Kidney glomerular epithelial cell (primary cell): ENCODE measurements around the gene CNTNAP2.
"Not testable (repeated sequence)": the region's sequence is repeated elsewhere in the genome, so short reads cannot be mapped to it uniquely, and the experiment has no call there.

Experiments used
- DNase-seq: peaks from one replicate; lab custom pipeline; 2025; lab: John Stamatoyannopoulos, UW

Gene CNTNAP2

GRCh38 chr7:147567043-147567442 lies 1450.4 kb downstream of the CNTNAP2 start:
- DNase-seq, result no peak

GRCh38 chr7:147569116-147569913 lies 1452.7 kb downstream of the CNTNAP2 start:
- no peak for DNase-seq

DNA sequence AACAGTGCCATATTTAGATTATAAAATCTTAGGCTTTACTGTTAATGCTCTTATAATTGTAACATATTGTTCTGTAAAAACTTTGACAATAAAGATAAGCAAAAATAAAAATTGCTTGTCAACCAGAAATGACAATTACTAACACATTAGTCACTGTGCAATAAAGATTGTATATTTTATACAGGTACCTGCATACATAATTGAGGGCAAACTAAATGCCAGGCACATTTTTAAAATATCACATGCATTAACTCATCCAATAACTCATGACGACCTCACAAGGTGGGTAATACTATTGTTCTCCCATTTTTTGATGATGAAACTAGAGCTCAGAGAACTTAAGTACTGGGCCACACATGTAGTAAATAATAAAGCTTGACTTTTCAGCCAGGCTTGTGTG lies 1453.8 kb downstream of the CNTNAP2 start:
- no peak for DNase-seq

DNA sequence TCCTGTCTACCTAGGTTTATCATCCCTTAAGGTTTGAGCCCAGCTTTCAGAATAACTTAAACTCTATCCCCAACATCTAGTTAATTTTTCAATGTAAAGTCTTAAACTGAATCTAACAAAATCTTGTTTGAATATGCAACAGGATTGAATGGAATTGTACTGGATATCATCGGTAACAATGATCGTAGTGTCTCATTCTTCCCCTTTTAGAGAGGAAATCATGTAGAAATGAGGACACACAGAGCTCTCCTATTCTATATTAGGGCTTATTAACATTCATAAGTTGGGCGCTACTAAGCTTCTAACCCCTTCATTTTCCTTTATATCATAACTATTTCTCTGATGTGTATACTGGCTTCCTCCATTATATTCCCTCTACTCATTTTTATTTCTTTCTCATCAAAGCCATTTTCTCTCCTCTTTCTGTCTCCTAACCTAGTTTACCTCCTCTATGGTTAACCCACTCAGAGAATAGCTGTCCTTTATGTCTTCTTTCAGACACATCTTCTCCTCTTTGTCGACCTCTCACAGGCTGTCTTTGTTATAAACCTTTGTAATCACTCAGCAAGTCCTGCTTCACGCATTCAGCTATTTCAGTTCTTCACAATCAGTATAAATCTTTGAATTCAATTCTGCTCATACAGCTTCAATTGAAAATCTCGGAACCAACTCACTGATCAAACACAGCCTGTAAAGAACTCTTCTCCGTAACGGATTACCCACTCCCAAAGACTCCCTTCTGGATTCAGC lies 1455.0 kb downstream of the CNTNAP2 start:
- DNase-seq, result no peak

DNA sequence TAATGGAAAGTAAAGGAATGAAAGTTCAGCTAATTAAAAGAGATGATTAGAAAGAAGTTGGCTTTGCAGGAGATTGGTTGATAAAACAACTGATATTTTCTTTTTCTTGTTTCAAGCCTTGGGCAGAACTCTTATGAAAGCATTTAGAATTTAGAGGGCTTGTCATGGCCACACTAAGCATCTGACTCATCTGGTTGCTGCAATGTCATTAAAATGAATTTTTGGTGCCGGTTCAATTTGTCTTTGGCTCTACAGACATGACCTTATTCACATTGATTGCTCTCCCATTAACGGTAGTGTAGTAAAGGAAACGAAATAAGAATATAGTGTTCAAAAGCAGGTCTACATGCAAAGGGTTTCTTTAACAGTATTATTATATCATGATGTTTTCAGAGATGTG lies 1461.6 kb downstream of the CNTNAP2 start:
- DNase-seq, result no peak

DNA sequence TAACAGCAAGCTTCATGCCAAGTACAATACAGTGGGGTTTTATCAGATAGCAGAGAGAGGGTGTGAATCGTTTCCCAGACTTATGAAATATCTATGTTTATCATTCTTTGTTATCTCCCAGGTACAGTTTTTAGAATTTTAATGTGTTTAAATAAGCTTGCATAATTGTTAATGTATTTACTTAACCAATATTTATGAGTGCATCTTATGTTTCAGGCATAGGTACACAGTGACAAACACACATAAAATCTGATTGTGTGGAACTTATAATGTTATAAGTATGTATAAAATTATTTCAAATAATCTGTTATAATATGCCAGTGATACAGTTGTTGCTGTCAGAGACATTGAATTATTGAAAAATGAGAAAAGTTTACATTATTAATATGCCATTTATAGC lies 1462.5 kb downstream of the CNTNAP2 start:
- no peak for DNase-seq

GRCh38 chr7:147584771-147585193 lies 1468.2 kb downstream of the CNTNAP2 start:
- DNase-seq, result no peak

- no peak for DNase-seq
Measured at GRCh38 chr7:147586110-147586509, 1469.5 kb downstream of the CNTNAP2 start.

- DNase-seq, result no peak
Measured at GRCh38 chr7:147586526-147586925, 1469.9 kb downstream of the CNTNAP2 start.

DNA sequence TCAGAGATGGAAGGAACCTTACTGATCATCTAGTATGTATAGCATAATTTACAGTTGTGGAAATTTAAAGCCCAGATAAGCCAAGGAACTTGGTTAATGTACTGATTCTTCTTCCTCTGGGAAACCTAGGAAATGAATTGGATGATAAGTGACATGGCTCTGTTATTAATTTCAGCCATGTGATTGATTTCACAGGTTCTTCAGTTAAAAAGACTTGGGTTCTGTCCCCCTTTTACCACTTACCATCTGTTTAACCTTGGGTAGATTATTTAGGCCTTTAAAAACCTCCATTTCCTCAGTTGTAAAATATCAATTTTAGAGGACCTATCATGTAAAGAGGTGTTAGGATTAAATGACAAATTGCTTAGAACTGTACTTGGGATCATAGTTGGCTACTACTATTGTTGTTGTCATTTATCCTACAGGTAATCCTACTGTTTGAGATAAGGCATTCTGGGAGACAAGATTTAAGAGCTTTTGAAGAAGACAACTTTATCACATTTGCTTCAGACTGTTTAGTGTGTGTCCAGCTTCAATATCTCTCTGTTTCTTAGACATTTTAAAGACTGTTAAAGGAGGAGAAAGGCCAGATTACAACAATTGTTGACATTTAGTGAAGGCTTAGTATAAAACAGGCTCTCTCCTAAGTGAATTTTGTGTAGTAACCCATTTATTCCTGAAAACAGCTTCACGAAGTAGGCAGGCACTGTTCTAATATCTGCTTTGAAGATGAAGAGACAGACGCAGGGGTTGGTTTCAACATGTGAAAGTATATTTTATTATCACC lies 1476.9 kb downstream of the CNTNAP2 start:
- no peak for DNase-seq

GRCh38 chr7:147595042-147595441 lies 1478.4 kb downstream of the CNTNAP2 start:
- DNase-seq, result no peak

DNA sequence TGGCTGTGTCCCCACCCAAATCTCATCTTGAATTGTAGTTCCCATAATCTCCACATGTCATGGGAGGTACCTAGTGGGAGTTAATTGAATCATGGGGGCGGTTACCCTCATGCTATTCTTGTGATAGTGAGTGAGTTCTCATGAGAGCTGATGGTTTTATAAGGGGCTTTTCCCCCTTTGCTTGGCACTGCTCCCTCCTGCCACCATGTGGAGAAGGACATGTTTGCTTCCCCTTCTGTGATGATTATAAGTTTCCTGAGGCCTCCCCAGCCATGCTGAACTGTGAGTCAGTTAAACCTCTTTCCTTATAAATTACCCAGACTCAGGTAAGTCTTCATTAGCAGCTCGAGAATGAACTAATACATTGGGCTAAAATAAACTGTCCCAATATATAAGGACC lies 1482.1 kb downstream of the CNTNAP2 start:
- not testable (repeated sequence) for DNase-seq

- no peak for DNase-seq
Measured at GRCh38 chr7:147605323-147605722, 1488.7 kb downstream of the CNTNAP2 start.

GRCh38 chr7:147607157-147607800 lies 1490.7 kb downstream of the CNTNAP2 start:
- DNase-seq, result no peak

DNA sequence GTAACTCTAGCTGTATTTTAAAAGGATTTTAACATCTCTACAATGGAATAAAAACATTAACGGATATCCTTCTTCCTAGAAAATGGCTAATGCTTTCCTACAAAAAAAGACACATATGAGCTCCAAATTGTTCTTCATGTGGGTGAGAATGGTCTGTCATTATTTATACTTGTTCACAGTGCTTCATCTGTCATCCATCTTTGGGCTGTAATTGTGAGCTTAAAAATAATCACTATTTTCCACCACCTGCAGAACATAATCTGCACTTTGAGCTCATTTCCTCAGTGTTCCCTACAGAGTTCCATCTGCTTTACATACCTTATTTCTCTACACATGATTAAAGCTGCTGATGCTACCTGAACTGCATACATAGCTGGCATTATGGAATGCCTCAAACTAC lies 1494.8 kb downstream of the CNTNAP2 start:
- DNase-seq, result no peak

GRCh38 chr7:147635288-147635687 lies 1518.7 kb downstream of the CNTNAP2 start:
- DNase-seq, result no peak

DNA sequence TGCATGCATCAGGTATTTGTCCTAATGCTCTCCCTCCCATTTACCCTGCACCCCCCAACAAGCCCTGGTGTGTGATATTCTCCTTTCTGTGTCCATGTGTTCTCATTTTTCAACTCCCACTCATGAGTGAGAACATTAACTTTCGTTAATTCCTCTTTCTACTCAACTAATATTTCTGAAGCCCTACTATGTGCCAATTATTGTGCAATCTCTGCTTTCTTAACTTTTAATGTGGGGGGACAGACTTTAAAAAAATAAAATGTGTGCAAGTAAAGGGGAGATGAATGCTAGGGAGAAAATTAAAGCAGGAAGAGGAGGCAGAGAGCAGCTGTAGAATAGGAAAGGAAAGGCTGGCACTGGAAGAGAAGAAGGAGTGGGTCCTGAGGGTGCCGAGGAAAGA lies 1520.0 kb downstream of the CNTNAP2 start:
- no peak for DNase-seq

DNA sequence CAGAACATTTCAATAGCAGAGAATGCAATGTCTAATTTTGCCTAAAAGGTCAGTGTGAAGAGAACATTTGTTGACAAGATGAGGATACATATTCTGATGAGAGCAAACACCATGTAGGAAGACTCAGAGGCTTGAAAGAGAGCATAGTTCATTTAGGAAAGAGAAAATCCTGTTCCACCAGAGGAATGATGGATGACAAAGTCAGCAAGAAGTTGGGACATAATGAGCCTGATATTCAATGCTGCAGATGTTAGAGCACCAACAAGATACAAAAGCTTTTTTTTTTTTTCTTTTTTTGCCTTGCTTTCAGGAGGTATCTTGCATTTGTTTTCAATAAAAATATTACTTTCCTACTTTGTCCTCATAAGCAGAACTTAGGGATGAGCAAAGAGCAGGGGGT lies 1522.0 kb downstream of the CNTNAP2 start:
- no peak for DNase-seq

- no peak for DNase-seq
Measured at GRCh38 chr7:147639037-147639436, 1522.4 kb downstream of the CNTNAP2 start.

DNA sequence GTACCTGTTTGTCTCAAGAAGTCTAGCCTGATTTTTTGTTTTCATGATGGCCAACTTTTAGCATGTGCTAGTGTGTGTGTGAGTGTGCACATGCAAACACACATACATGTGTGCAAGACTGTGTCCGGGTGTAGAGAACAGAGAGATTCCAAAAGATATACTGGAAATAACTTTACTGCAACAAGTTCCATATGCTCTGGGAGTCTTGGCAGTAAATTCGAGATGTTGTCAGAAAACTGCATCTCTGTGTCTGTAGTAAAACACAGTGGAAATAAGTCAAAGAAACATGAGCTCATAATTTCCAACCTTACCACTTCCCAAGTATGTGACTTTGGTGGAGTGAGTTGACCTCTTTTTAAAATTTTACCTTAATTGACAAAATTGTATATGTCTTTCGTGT lies 1523.2 kb downstream of the CNTNAP2 start:
- no peak for DNase-seq

DNA sequence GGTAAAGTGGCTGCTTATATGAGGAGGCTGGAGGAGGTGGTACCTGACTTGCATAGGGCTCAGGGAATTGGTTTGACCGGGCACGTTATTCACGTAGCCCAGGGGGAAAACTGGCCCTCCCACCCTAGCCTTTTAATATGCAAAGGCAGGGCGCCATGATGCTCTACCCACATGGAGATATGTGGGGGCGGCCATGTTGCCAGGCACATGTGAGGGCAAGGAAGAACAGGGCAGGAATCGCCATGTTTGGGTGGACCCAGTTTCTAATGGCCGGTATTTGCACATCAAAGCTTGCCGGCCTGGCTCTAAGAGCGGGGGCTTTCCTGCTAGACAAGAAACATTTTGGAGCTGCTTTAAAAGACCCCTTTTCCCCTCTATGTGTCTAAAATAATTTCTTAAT lies 1524.2 kb downstream of the CNTNAP2 start:
- DNase-seq, result no peak

DNA sequence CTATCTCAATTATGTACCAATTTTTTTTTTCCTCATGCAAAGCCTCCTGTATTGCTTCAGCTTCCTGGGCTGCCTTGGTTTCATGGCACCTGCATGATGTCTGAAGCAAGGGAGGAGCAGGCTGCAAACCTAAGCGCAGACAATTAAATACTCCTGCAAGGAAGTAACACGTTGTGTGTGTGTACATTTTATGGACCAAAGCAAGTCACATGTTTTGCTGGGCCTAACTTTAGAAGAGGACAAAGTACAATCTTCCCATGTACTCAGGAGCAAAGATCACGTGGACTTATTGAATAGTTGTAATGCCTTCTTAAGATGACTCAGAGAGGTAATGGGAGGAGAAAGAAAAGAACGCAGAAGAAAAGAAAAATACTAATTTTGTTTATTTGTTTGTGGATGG lies 1530.0 kb downstream of the CNTNAP2 start:
- DNase-seq, result no peak
